HepG2 (cell line): ENCODE results near the gene CELSR2. TPM values are rescaled to one million over a fixed set of nuclear protein-coding genes. Genes with fewer than 3 reads are reported as not detected.

Experiments used
- CENPT ChIP-seq: sonication (generic); formaldehyde crosslinking; IDR thresholded peaks from 2 replicates; pipeline ENCODE4 v1.8.0; 2022; ENCODE audit warnings: low read depth, mild to moderate bottlenecking, moderate library complexity, missing genetic modification reagents
- GATAD1 ChIP-seq: IDR thresholded peaks from 2 replicates; pipeline ENCODE4 v1.6.1; 2016; ENCODE audit warnings: missing genetic modification reagents, missing compliant biosample characterization
- KDM4B ChIP-seq: sonication (generic); formaldehyde crosslinking; IDR thresholded peaks from 2 replicates; pipeline ENCODE4 v1.4.0; 2020; ENCODE audit warnings: missing genetic modification reagents
- KLF6 ChIP-seq: IDR thresholded peaks from 2 replicates; pipeline ENCODE4 v1.8.0; 2016; ENCODE audit warnings: missing biosample characterization, missing genetic modification reagents
- PHF8 ChIP-seq: sonication (generic); formaldehyde crosslinking; IDR thresholded peaks from 2 replicates; pipeline ENCODE4 v1.5.0; 2020; ENCODE audit warnings: missing genetic modification reagents
- POLR2A ChIP-seq, 2 experiments: IDR thresholded peaks; 2 replicates each; pipeline ENCODE4 v1.6.1; 2011; ENCODE audit warnings: low read depth in 2 of 2, low read length in 2 of 2, mild to moderate bottlenecking in 1 of 2, moderate library complexity in 1 of 2; ENCODE audit not compliant: insufficient read depth in 1 of 2
- RXRB ChIP-seq: IDR thresholded peaks from 2 replicates; pipeline ENCODE4 v1.6.1; 2016; ENCODE audit warnings: borderline replicate concordance, missing genetic modification reagents, missing compliant biosample characterization
- SMAD3 ChIP-seq: sonication (generic); formaldehyde crosslinking; IDR thresholded peaks from 2 replicates; pipeline ENCODE4 v1.4.0; 2020; ENCODE audit warnings: missing genetic modification reagents
- SOX6 ChIP-seq, 2 experiments: fragments of 450-650 bp in 1 of 2; sonication (generic) in 1 of 2; formaldehyde crosslinking in 1 of 2; IDR thresholded peaks; 2 replicates each; pipeline versions ENCODE4 v1.4.0 to v1.6.1; 2017 to 2020; ENCODE audit warnings: antibody characterized with exemption in 1 of 2, mild to moderate bottlenecking in 1 of 2, missing genetic modification reagents in 1 of 2
- ZNF143 ChIP-seq: sonication (generic); formaldehyde crosslinking; IDR thresholded peaks from 2 replicates; pipeline ENCODE4 v1.4.0; 2020; ENCODE audit warnings: missing genetic modification reagents
- ZNF274 ChIP-seq: sonication (generic); formaldehyde crosslinking; IDR thresholded peaks from 2 replicates; pipeline ENCODE4 v1.5.1; 2020; ENCODE audit warnings: mild to moderate bottlenecking, missing genetic modification reagents
- ZNF644 ChIP-seq: IDR thresholded peaks from 2 replicates; pipeline ENCODE4 v1.6.1; 2016; ENCODE audit warnings: low read depth
- ZNF746 ChIP-seq: sonication (generic); formaldehyde crosslinking; IDR thresholded peaks from 2 replicates; pipeline ENCODE4 v1.8.0; 2022; ENCODE audit warnings: mild to moderate bottlenecking, missing genetic modification reagents
- ZNF879 ChIP-seq: sonication (generic); formaldehyde crosslinking; IDR thresholded peaks from 2 replicates; pipeline ENCODE4 v1.8.1; 2023; ENCODE audit warnings: missing genetic modification reagents
- polyA plus RNA-seq, 8 experiments: library from polyadenylated mRNA; depleted of rRNA in 3 of 8; stranded (reverse) in 7 of 8; unstranded in 1 of 8; fragments of >200 nt; fragmentation: Illumina TruSeq in 4 of 8; extraction: Trizol in 4 of 8; gene quantifications; 2 replicates each; pipeline versions ENCODE4 v1.2.1 to v1.2.3, GENCODE V29; 2011 to 2016; ENCODE audit warnings: low read depth in 4 of 8, missing spikeins in 1 of 8, mixed read lengths in 1 of 8; ENCODE audit not compliant: insufficient read depth in 1 of 8
- total RNA-seq, 5 experiments: library from RNA; depleted of rRNA; stranded (reverse); fragments of >200 nt; fragmentation: Illumina TruSeq; extraction: Trizol; gene quantifications; 2 replicates each; pipeline ENCODE4 v1.2.3, GENCODE V29; 2016; ENCODE audit warnings: low read depth in 1 of 5
- TF ChIP-seq, protein P1 (sequence below): sonication (generic); formaldehyde crosslinking; IDR thresholded peaks from one replicate; pipeline ENCODE4 v1.5.1; 2020; ENCODE audit warnings: mild to moderate bottlenecking, missing genetic modification reagents; ENCODE audit errors: not compliant biosample characterization
- TF ChIP-seq, protein P2 (sequence below): sonication (generic); formaldehyde crosslinking; IDR thresholded peaks from 2 replicates; pipeline ENCODE4 v1.4.0; 2020; ENCODE audit warnings: missing genetic modification reagents, mild to moderate bottlenecking, borderline replicate concordance
- TF ChIP-seq, protein P3 (sequence below): sonication (generic); formaldehyde crosslinking; IDR thresholded peaks from 2 replicates; pipeline ENCODE4 v1.5.1; 2020; ENCODE audit warnings: mild to moderate bottlenecking, missing genetic modification reagents, borderline replicate concordance

Gene CELSR2
- total and polyA plus RNA-seq, 2 of the 13 experiments (the other 11 are each of a cell fraction or from before 2014, with no cell fraction given), result 4.0 to 6.6 TPM

DNA sequence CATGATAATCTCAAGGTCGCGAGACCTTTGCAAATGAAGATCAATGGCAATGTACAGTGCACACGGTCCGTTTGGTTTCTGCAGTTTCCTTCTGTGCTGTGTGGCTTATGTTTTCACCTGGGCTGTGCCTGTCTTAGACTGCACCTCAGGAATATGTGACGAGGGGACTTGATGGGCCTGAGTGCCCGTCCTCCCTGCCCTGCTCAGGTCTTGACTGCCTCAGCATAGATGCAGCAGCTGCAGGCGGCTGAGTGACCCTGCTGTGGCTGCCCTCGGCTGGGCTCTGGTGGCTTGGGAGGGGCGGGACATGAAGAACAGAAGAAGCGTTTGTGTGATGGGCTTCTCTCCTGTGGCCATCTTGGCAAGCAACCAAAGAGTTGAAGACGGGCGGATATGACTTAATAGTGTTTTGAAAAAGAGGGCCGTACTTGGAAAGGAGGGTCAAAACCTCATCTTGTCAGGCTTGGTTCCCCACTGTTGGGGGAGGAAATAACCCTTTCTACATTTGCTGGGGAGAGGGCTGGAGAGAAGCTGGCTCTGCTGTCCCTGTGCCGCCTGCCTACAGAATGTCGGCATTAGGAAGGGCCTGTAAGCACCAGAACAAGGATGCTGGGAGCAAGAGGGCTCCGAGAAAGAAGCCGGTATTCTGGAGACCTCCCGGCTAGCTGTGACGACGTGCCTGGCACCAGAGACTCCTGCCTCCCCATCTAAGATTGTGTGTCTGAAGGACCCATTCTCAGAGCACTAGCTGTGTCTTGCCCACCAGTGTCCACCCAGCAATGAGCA lies 50.4 kb downstream of the CELSR2 start (continued):
- TF ChIP-seq, protein P1, sequence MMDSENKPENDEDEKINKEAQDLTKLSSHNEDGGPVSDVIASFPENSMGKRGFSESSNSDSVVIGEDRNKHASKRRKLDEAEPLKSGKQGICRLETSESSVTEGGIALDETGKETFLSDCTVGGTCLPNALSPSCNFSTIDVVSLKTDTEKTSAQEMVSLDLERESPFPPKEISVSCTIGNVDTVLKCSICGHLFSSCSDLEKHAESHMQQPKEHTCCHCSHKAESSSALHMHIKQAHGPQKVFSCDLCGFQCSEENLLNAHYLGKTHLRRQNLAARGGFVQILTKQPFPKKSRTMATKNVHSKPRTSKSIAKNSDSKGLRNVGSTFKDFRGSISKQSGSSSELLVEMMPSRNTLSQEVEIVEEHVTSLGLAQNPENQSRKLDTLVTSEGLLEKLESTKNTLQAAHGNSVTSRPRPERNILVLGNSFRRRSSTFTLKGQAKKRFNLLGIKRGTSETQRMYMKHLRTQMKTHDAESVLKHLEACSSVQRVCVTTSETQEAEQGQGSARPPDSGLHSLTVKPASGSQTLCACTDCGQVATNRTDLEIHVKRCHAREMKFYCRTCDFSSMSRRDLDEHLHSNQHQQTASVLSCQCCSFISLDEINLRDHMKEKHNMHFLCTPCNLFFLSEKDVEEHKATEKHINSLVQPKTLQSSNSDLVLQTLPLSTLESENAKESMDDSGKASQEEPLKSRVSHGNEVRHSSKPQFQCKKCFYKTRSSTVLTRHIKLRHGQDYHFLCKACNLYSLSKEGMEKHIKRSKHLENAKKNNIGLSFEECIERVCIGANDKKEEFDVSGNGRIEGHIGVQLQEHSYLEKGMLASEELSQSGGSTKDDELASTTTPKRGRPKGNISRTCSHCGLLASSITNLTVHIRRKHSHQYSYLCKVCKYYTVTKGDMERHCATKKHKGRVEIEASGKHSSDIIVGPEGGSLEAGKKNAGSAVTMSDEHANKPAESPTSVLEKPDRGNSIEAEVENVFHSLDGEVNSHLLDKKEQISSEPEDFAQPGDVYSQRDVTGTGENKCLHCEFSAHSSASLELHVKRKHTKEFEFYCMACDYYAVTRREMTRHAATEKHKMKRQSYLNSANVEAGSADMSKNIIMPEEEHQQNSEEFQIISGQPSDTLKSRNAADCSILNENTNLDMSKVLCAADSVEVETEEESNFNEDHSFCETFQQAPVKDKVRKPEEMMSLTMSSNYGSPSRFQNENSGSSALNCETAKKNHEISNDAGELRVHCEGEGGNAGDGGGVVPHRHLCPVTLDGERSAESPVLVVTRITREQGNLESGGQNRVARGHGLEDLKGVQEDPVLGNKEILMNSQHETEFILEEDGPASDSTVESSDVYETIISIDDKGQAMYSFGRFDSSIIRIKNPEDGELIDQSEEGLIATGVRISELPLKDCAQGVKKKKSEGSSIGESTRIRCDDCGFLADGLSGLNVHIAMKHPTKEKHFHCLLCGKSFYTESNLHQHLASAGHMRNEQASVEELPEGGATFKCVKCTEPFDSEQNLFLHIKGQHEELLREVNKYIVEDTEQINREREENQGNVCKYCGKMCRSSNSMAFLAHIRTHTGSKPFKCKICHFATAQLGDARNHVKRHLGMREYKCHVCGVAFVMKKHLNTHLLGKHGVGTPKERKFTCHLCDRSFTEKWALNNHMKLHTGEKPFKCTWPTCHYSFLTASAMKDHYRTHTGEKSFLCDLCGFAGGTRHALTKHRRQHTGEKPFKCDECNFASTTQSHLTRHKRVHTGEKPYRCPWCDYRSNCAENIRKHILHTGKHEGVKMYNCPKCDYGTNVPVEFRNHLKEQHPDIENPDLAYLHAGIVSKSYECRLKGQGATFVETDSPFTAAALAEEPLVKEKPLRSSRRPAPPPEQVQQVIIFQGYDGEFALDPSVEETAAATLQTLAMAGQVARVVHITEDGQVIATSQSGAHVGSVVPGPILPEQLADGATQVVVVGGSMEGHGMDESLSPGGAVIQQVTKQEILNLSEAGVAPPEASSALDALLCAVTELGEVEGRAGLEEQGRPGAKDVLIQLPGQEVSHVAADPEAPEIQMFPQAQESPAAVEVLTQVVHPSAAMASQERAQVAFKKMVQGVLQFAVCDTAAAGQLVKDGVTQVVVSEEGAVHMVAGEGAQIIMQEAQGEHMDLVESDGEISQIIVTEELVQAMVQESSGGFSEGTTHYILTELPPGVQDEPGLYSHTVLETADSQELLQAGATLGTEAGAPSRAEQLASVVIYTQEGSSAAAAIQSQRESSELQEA (CRISPR knock-in tag), result no peak
- TF ChIP-seq ZNF143 (CRISPR knock-in tag), result no peak
- TF ChIP-seq KDM4B (CRISPR knock-in tag), result no peak; the same call in 1 of the 2 replicates
- TF ChIP-seq SMAD3 (CRISPR knock-in tag), result no peak; the same call in none of the 2 replicates
- TF ChIP-seq POLR2A (IDR thresholded peaks at IDR 0.05; ENCODE audit: insufficient read depth in 1 of 2, low read depth in 2 of 2, low read length in 2 of 2), result peak; percentile 19 to 76; a peak in 3 of 4 replicates
- TF ChIP-seq SOX6 (IDR thresholded peaks at IDR 0.05), result no peak
- 0 out of 2 replicates have a peak, but pooled peaks have one; percentile 48 for TF ChIP-seq SOX6 (CRISPR knock-in tag; IDR thresholded peaks at IDR 0.05)
- TF ChIP-seq, protein P2, sequence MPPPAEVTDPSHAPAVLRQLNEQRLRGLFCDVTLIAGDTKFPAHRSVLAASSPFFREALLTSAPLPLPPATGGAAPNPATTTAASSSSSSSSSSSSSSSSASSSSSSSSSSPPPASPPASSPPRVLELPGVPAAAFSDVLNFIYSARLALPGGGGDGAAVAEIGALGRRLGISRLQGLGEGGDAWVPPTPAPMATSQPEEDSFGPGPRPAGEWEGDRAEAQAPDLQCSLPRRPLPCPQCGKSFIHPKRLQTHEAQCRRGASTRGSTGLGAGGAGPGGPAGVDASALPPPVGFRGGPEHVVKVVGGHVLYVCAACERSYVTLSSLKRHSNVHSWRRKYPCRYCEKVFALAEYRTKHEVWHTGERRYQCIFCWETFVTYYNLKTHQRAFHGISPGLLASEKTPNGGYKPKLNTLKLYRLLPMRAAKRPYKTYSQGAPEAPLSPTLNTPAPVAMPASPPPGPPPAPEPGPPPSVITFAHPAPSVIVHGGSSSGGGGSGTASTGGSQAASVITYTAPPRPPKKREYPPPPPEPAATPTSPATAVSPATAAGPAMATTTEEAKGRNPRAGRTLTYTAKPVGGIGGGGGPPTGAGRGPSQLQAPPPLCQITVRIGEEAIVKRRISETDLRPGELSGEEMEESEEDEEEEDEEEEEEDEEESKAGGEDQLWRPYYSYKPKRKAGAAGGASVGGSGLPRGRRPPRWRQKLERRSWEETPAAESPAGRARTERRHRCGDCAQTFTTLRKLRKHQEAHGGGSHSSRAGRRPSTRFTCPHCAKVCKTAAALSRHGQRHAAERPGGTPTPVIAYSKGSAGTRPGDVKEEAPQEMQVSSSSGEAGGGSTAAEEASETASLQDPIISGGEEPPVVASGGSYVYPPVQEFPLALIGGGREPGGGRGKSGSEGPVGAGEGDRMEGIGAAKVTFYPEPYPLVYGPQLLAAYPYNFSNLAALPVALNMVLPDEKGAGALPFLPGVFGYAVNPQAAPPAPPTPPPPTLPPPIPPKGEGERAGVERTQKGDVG (CRISPR knock-in tag), result no peak
- TF ChIP-seq CENPT (CRISPR knock-in tag), result no peak
- TF ChIP-seq GATAD1, result no peak; the same call in 1 of the 2 replicates
- TF ChIP-seq, protein P3, sequence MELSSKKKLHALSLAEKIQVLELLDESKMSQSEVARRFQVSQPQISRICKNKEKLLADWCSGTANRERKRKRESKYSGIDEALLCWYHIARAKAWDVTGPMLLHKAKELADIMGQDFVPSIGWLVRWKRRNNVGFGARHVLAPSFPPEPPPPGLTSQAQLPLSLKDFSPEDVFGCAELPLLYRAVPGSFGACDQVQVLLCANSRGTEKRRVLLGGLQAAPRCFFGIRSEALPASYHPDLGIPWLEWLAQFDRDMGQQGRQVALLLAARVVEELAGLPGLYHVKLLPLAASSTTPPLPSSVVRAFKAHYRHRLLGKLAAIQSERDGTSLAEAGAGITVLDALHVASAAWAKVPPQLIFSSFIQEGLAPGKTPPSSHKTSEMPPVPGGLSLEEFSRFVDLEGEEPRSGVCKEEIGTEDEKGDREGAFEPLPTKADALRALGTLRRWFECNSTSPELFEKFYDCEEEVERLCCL (CRISPR knock-in tag), result no peak
- no peak for TF ChIP-seq RXRB (CRISPR knock-in tag)
- no peak for TF ChIP-seq ZNF644 (CRISPR knock-in tag)
- TF ChIP-seq ZNF746 (CRISPR knock-in tag), result no peak; the same call in 1 of the 2 replicates
- no peak for TF ChIP-seq ZNF274 (CRISPR knock-in tag)
- 0 out of 2 replicates have a peak, but pooled peaks have one; percentile 54 for TF ChIP-seq ZNF879
- TF ChIP-seq KLF6, result no peak
- 0 out of 2 replicates have a peak, but pooled peaks have one; percentile 19 for TF ChIP-seq PHF8 (CRISPR knock-in tag)
